Neural cell (in vitro differentiated cells): Measurements from ENCODE around the gene F5. TPM values are rescaled to one million over a fixed set of nuclear protein-coding genes. Genes with fewer than 3 reads are reported as not detected.

Source experiments
- H2AFZ ChIP-seq: fragments of 200-600, 300-800 bp; sonication (generic), shearing (Covaris generic); 2 replicates; pipeline ENCODE4 v1.6.0; 2014; ENCODE audit warnings: low read depth, mild to moderate bottlenecking, antibody characterized with exemption, low read length, moderate library complexity
- H3F3A ChIP-seq: fragments of 200-600 bp; shearing (Covaris generic); 2 replicates; pipeline ENCODE4 v1.6.1; 2016; ENCODE audit warnings: mild to moderate bottlenecking, moderate library complexity, mixed read lengths, antibody characterized with exemption, low read length; ENCODE audit not compliant: insufficient read depth, poor library complexity, severe bottlenecking
- H3K27ac ChIP-seq: fragments of 200-600, 300-800 bp; sonication (generic), shearing (Covaris generic); 2 replicates; pipeline ENCODE4 v1.5.1; 2014; ENCODE audit warnings: mild to moderate bottlenecking, low read length, moderate library complexity
- H3K27me3 ChIP-seq: fragments of 300-800, 200-600 bp; sonication (generic), shearing (Covaris generic); 2 replicates; pipeline ENCODE4 v1.6.0; 2014; ENCODE audit warnings: mild to moderate bottlenecking, low read depth, low read length, moderate library complexity; ENCODE audit not compliant: insufficient read depth
- H3K36me3 ChIP-seq: fragments of 300-800, 200-600 bp; sonication (generic), shearing (Covaris generic); 2 replicates; pipeline ENCODE4 v1.5.1; 2014; ENCODE audit warnings: mild to moderate bottlenecking, antibody characterized with exemption, low read length, moderate library complexity; ENCODE audit not compliant: insufficient read depth
- H3K4me2 ChIP-seq: fragments of 300-800, 200-600 bp; sonication (generic), shearing (Covaris generic); 2 replicates; pipeline ENCODE4 v1.6.0; 2014; ENCODE audit warnings: mild to moderate bottlenecking, low read length
- H3K4me3 ChIP-seq: fragments of 300-800, 200-600 bp; sonication (generic), shearing (Covaris generic); 2 replicates; pipeline ENCODE4 v1.5.1; 2014; ENCODE audit warnings: mild to moderate bottlenecking, low read length, moderate library complexity
- H3K79me2 ChIP-seq: fragments of 200-600 bp; shearing (Covaris generic); replicated peaks from 2 replicates; pipeline ENCODE4 v1.6.0; 2014; ENCODE audit warnings: mild to moderate bottlenecking, low read length, moderate library complexity; ENCODE audit not compliant: insufficient read depth
- H3K9ac ChIP-seq: fragments of 300-800, 200-600 bp; sonication (generic), shearing (Covaris generic); 2 replicates; pipeline ENCODE4 v1.6.1; 2016; ENCODE audit warnings: mild to moderate bottlenecking, low read length, mixed read lengths
- H3K9me2 ChIP-seq: fragments of 200-600 bp; shearing (Covaris generic); 2 replicates; pipeline ENCODE4 v1.6.1; 2016; ENCODE audit warnings: mild to moderate bottlenecking, low read length, mixed read lengths; ENCODE audit not compliant: insufficient read depth
- H3K9me3 ChIP-seq: fragments of 200-600, 300-800 bp; sonication (generic), shearing (Covaris generic); 2 replicates; pipeline ENCODE4 v1.6.1; 2016; ENCODE audit warnings: mild to moderate bottlenecking, mixed run types, low read length, moderate library complexity, mixed read lengths
- H4K20me1 ChIP-seq: fragments of 200-600 bp; shearing (Covaris generic); 2 replicates; pipeline ENCODE4 v1.6.1; 2016; ENCODE audit warnings: mild to moderate bottlenecking, mixed run types; ENCODE audit not compliant: insufficient read depth
- CTCF ChIP-seq: fragments of 450-650 bp; IDR thresholded peaks from 2 replicates; pipeline ENCODE4 v1.5.1; 2014; ENCODE audit warnings: antibody characterized with exemption, mild to moderate bottlenecking, moderate library complexity; ENCODE audit not compliant: poor library complexity, severe bottlenecking
- EP300 ChIP-seq: fragments of 450-650 bp; conservative IDR thresholded peaks from 2 replicates; pipeline ENCODE4 v1.6.1; 2014; ENCODE audit warnings: antibody characterized with exemption, mild to moderate bottlenecking, moderate library complexity; ENCODE audit not compliant: poor library complexity, severe bottlenecking
- EZH2 ChIP-seq: fragments of 200-600, 300-800 bp; shearing (Covaris generic), sonication (generic); IDR thresholded peaks from 2 replicates; pipeline ENCODE4 v1.6.1; 2014; ENCODE audit warnings: antibody characterized with exemption, low read length, borderline replicate concordance, mild to moderate bottlenecking; ENCODE audit not compliant: insufficient read depth, poor library complexity, severe bottlenecking
- MXI1 ChIP-seq: fragments of 450-650 bp; conservative IDR thresholded peaks from 2 replicates; pipeline ENCODE4 v1.6.1; 2014; ENCODE audit warnings: antibody characterized with exemption, mild to moderate bottlenecking; ENCODE audit not compliant: poor library complexity, severe bottlenecking
- POLR2AphosphoS5 ChIP-seq: IDR thresholded peaks from 2 replicates; pipeline ENCODE4 v1.6.1; 2012
- RAD21 ChIP-seq: fragments of 450-650 bp; conservative IDR thresholded peaks from 2 replicates; pipeline ENCODE4 v1.6.1; 2014; ENCODE audit warnings: antibody characterized with exemption, mild to moderate bottlenecking, moderate library complexity
- SMC3 ChIP-seq: fragments of 450-650 bp; conservative IDR thresholded peaks from 2 replicates; pipeline ENCODE4 v1.6.1; 2014; ENCODE audit warnings: antibody characterized with exemption, mild to moderate bottlenecking, moderate library complexity; ENCODE audit not compliant: poor library complexity
- TAF1 ChIP-seq: IDR thresholded peaks from 2 replicates; pipeline ENCODE4 v1.6.1; 2012; ENCODE audit warnings: low read depth
- polyA plus RNA-seq: library from polyadenylated mRNA; depleted of rRNA; stranded (reverse); fragments of >200 nt; gene quantifications from 2 replicates; pipeline ENCODE4 v1.2.3, GENCODE V29; 2014
- TF ChIP-seq, protein P1 (sequence below): IDR thresholded peaks from 2 replicates; pipeline ENCODE4 v1.6.1; 2012; ENCODE audit warnings: borderline replicate concordance

F5 gene
- polyA plus RNA-seq, 1 donor from 2014 or later, result not detected

DNA sequence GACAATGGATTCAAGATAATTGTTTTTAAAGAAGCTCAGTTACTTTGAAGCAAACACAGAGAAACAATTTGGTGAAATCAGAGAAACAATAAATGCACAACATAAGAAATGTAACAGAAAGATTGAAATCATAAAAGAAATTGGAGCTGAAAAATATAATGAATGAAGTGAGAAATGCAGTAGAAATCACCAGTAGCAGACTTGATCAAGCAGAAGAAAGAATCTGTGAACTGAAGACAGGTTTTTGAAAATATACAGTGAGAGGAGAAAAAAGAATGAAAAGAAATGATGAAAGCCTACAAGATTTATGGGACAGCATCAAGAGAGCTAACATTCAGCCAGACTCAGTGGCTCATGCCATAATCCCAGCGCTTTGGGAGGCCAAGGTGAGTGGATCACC, 47.9 kb upstream of the F5 start:
- Histone ChIP-seq H3K9ac (no peak overlapping the region), H2AFZ (no peak overlapping the region), H3K27ac (no peak overlapping the region), H3K4me2 (no peak overlapping the region), H3K9me2 (no peaks in the 10 kb centered on the region), H4K20me1 (no peaks in the 10 kb centered on the region), H3K36me3 (no peaks in the 10 kb centered on the region), H3K79me2 (no peaks in the 10 kb centered on the region), H3F3A (no peaks in the 10 kb centered on the region), H3K4me3 (no peak overlapping the region), H3K27me3 (no peaks in the 10 kb centered on the region), H3K9me3 (peaks cover 6% of the 10 kb centered on the region)
- no peak for TF ChIP-seq EZH2
- no peak for TF ChIP-seq SMC3
- TF ChIP-seq MXI1, result no peak
- no peak for TF ChIP-seq CTCF
- no peak for TF ChIP-seq EP300
- no peak for TF ChIP-seq RAD21
- no peak for TF ChIP-seq TAF1

DNA sequence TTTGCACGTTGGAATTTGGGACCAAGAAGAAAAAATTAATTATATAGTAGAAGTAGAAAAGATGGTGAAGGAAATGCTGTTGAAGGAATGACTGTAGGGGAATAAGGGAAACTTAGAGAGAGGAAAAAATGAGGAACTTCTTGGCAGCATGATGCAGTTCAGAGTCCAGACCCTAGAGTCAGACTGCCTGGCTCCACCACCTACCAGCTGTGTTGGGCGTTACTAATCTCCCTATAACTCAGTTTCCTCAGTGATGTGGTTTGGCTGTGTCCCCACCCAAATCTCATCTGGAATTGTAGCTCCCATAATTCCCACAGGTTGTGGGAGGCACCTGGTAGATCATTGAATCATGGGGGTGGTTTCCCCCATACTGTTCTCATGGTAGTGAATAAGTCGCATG, 45.0 kb upstream of the F5 start:
- Histone ChIP-seq H3K27me3 (no peaks in the 10 kb centered on the region), H3K27ac (no peak overlapping the region), H3K4me3 (no peak overlapping the region), H3K79me2 (no peaks in the 10 kb centered on the region), H2AFZ (no peak overlapping the region), H4K20me1 (no peaks in the 10 kb centered on the region), H3K9me3 (peaks cover 6% of the 10 kb centered on the region), H3K9ac (no peak overlapping the region), H3F3A (no peaks in the 10 kb centered on the region), H3K9me2 (no peaks in the 10 kb centered on the region), H3K36me3 (no peaks in the 10 kb centered on the region), H3K4me2 (no peak overlapping the region)
- no peak for TF ChIP-seq SMC3
- no peak for TF ChIP-seq EP300
- TF ChIP-seq TAF1, result no peak
- TF ChIP-seq, protein P1, sequence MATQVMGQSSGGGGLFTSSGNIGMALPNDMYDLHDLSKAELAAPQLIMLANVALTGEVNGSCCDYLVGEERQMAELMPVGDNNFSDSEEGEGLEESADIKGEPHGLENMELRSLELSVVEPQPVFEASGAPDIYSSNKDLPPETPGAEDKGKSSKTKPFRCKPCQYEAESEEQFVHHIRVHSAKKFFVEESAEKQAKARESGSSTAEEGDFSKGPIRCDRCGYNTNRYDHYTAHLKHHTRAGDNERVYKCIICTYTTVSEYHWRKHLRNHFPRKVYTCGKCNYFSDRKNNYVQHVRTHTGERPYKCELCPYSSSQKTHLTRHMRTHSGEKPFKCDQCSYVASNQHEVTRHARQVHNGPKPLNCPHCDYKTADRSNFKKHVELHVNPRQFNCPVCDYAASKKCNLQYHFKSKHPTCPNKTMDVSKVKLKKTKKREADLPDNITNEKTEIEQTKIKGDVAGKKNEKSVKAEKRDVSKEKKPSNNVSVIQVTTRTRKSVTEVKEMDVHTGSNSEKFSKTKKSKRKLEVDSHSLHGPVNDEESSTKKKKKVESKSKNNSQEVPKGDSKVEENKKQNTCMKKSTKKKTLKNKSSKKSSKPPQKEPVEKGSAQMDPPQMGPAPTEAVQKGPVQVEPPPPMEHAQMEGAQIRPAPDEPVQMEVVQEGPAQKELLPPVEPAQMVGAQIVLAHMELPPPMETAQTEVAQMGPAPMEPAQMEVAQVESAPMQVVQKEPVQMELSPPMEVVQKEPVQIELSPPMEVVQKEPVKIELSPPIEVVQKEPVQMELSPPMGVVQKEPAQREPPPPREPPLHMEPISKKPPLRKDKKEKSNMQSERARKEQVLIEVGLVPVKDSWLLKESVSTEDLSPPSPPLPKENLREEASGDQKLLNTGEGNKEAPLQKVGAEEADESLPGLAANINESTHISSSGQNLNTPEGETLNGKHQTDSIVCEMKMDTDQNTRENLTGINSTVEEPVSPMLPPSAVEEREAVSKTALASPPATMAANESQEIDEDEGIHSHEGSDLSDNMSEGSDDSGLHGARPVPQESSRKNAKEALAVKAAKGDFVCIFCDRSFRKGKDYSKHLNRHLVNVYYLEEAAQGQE, result no peak
- no peak for TF ChIP-seq MXI1
- no peak for TF ChIP-seq CTCF
- TF ChIP-seq RAD21, result no peak
- no peak for TF ChIP-seq EZH2
- no peak for TF ChIP-seq POLR2AphosphoS5
